Kidney capillary endothelial cell (primary cell): Measurements from ENCODE around the gene GNG13.
"Not testable (repeated sequence)": the region's sequence is repeated elsewhere in the genome, so short reads cannot be mapped to it uniquely, and the experiment has no call there.

Experiments used
- DNase-seq: peaks from one replicate; pipeline ENCODE4 v3.0.0-alpha.2; 2018; ENCODE audit warnings: low spot score

GNG13 gene

GRCh38 chr16:831571-832413 lies 31.3 kb upstream of the GNG13 start:
- DNase-seq, result no peak

DNA sequence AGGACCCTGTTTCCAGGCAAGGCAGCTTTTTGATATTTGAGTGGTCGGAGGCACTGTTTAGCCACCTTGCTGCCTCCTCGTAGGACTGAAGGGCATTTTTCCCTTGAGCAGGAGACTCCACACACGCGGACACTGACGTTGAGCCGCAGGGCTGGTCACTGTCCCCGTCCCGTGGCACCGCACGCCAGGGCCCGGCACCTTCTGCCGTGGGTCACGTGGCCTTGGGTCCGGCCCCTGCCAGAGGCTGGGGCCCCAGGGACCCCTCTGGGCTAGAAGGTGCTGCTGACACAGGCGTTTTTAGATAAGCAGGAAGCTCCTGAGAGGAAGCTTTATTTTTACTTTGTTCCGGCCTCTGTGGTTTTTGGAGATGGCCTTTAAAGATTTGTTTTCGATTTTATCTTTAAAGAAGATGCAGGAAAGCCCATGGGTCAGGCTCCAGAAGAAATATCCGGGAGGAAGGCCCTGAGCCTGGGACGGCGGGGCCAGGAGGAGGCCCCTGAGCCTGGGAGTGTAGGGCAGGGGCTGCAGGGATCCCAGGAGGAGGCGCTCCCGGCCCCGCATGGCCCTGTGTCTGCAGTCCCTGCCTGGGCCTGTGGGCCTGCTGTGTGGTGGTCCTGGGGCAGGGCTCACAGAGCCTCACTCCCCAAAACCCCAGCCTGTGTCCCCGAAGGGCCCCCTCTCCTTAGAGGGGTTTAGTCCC lies 30.5 kb upstream of the GNG13 start:
- no peak for DNase-seq

DNA sequence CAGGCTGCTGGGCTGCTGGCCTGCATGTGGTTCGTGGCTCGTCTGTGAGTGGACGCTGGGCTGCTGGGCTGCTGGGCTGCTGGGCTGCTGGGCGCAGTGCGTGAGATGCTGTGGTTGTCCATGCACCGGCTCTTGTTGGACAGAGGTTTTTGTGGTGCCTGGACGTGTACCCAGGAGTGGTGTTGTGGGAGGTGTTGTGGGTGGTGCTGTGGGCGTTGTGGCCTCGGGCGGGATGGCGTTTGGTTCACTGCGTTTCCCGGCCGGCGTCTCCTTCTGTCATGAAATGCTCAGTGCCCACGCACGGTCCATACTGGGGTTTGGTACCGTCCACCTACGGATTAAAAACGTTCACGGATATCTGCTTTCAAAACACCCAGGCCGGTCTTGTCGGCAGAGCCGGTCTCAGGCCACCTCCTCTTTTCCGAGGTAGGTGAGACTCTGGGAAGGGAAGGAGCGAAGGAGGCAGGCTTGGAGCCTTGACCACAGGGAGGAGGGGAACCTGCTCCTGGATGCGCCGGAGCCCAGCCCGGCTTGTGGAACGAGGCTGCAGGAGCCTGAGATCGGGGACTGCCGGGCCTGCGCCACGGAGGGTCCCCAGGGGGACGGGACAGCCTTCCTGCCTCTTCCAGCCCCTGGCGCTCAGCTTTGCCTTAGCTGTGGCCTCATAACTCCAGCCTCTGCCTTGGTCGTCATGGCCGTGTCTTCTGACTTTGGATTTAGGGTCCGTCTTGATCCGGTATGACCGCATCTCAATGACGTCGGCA lies 29.8 kb upstream of the GNG13 start:
- DNase-seq, result no peak

- DNase-seq, result no peak
Measured at GRCh38 chr16:828891-829290, 28.4 kb upstream of the GNG13 start.

GRCh38 chr16:827513-827912 lies 27.0 kb upstream of the GNG13 start:
- DNase-seq, result no peak

DNA sequence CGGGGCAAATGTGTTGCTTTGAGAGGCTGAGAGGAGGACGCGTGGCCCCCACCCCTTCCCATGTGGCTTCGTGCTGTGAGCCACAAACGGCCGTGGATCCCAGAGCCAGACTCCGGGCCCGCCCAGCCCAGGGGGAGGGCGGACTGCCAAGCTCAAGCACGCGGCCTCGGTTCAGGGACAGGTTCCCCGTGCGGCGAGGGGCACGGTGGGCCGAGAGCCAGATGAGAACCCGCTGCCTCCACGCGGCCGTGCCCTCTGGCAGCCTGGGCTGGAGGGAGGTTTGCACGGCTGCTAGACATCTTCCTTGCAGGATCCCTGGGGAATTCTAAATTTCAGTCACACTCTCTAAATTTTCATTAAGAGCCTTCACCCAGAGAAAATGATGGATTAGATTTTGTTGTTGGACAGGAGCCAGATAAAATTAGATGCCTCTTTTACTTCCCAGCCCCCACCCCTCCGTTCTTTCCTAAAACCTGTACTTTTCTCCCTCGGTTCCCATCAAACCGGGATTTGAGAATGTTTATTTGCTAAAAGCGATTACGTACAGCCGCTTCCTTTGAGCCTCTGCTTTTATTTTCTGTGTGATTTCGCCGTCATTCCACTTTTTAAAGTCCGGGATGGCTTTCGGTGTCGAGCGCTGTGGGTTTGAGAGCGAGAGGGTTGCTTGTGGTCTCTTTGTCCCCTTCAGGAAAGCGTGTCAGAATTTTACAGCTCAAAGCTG lies 25.0 kb upstream of the GNG13 start:
- no peak for DNase-seq

DNA sequence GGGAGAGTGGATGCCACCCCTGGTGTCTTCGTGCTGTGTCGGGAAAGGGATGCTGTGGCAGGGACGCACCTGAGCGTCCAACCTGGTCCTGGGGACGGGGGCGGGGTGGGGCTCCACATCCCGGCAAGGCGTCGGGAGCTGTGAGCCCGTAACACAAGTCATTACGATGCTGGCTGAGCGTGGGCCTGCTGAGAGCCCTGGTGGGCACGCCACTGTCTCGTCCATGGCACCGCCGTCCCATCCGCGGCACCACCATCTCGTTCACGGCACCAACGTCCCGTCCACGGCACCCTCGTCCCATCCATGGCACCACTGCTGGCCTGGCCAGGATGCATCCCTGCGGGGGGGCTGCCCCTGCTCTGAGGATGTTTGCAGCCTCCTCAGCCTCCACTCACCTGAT lies 24.1 kb upstream of the GNG13 start:
- DNase-seq, result no peak

GRCh38 chr16:824194-824593 lies 23.7 kb upstream of the GNG13 start:
- DNase-seq, result no peak

DNA sequence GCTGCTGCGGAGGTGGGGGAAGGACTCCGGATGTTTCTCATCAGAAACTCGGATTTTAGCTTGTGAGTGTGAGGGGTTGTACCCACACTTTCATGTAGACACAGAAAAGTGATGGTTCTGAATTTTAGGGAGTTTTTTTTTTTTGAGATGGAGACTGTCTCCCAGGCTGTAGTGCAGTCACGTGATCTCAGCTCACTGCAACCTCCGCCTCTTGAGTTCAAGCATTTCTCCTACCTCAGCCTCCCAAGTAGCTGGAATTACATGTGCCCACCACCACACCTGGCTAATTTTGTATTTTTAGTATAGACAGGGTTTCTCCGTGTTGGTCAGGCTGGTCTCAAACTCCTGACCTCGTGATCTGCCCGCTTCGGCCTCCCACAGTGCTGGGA lies 22.4 kb upstream of the GNG13 start:
- no peak for DNase-seq

GRCh38 chr16:822174-822908 lies 21.8 kb upstream of the GNG13 start:
- no peak for DNase-seq

DNA sequence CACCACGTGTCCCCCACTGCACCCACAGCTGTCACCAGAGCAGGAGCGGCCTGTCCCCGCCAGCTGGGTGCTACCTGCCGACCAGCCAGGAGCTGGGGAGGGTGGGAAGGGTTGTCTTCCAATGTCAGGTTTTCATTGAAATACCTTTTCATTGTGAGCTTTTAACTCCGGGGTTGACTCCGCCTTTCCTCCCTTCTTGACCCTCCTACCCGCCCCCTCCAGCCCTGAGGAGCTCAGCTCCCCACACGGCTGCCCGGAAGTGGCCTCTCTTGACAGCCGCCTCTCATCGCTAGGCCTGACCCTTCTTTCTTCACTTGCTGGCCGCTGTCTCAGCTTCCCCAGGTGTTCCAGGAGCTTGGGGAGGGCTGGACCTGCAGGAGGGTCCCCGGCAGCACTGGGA lies 21.2 kb upstream of the GNG13 start:
- no peak for DNase-seq

- DNase-seq, result no peak
Measured at GRCh38 chr16:820748-821147, 20.2 kb upstream of the GNG13 start.

GRCh38 chr16:820044-820408 lies 19.5 kb upstream of the GNG13 start:
- not testable (repeated sequence) for DNase-seq

- no peak for DNase-seq
Measured at GRCh38 chr16:819336-820043, 19.0 kb upstream of the GNG13 start.

DNA sequence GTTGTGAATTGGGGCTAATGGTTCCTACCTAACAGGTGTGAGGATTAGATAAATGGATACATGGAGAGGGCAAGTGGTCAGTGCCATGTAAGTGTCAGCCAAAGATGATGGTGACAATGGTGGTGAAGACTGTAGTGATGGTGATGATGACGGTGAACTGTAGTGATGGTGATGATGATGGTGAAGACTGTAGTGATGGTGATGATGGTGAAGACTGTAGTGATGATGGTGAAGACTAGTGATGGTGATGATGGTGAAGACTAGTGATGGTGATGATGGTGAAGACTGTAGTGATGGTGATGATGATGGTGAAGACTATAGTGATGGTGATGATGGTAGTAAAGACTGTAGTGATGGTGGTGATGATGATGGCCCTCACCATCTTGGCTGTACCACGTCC lies 18.1 kb upstream of the GNG13 start:
- DNase-seq, result no peak

DNA sequence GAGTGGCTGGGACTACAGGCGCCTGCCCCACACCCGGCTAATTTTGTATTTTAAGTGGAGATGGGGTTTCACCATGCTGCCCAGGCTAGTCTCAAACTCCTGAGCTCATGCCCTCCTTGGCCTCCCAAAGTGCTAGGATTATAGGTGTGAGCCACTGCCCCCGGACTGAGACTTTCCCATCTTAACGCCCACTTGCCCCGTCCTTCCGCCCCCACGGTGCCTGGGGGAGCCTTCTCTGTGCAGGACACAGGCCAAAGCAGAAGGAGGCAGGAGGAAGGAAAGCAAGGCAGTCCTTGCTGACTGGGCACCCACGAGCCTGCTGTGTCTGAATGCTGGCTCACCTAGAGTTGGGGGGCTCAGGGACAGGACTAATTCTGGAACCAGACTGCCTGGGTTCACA lies 17.6 kb upstream of the GNG13 start:
- DNase-seq, result no peak

GRCh38 chr16:817001-817906 lies 16.7 kb upstream of the GNG13 start:
- no peak for DNase-seq

GRCh38 chr16:815861-816260 lies 15.3 kb upstream of the GNG13 start:
- DNase-seq, result no peak

DNA sequence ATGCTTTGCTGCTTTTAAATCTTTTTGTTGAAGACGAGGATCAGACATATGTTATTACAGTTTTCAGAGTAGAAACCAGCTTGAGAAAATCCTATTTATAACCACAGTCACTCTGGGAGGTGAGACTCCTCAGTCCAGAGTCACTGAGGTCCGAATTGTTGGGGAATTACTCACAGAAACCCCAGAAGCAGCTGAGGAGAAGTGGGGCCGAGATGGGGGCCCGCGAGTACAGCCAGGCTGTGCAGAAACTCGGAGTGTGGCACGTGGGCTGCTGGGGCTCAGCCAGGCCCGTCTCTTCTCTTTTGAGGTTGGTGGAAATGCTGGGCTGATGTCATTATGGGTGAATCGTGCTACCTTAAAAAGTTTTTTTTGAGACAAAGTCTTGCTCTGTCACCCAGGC lies 14.4 kb upstream of the GNG13 start:
- DNase-seq, result no peak

- no peak for DNase-seq
Measured at GRCh38 chr16:813916-814412, 13.4 kb upstream of the GNG13 start.
